Inferior parietal cortex (tissue), 1 donor: ENCODE measurements around the gene DCLK1.

Experiments used
- DNase-seq: peaks from one replicate; pipeline ENCODE4 v3.0.0-alpha.2; 2016; ENCODE audit errors: extremely low spot score

Gene DCLK1

GRCh38 chr13:35865341-35866240 is 265.6 kb downstream of the DCLK1 start:
- DNase-seq, result no peak

DNA sequence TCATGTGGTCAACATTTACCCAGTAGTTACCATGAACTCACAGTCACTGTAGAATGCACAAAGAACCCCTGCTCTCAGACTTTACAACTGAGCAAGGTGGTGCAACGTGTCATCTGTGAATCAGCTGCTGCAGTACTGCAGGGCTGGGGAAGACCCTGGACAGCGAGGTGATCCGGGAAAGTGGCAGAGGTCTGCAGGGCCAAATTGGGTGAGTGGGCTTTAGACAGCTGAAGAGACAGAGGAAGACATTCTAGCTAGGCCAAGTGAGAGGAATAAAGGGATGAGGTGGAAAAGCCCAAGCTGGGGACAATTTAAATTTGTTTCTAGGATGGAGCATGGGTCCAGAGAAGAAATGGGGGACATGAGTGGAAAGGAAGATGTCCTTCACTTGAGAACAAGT is 270.5 kb downstream of the DCLK1 start:
- no peak for DNase-seq

DNA sequence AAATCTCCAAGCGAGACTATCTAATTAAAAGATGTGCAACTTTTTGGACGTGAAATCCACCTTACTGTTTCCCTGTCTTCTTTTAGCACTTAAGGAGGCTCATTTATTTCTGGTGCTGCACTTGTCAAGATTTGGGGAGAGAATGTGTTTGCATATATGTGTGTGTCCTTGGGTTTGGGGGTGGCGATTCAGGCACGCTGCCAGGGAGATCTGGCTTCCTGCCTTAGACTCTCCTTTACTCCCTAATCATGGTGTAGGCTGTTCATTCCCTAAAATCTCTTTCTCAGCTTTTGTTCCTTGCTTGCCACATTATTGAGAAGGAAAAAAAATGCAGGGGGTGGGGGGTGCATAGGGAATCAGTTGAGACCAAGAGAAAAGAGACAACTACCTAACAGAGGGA is 271.2 kb downstream of the DCLK1 start:
- DNase-seq, result no peak

GRCh38 chr13:35858665-35859064 is 272.5 kb downstream of the DCLK1 start:
- DNase-seq, result no peak

GRCh38 chr13:35857769-35858168 is 273.4 kb downstream of the DCLK1 start:
- no peak for DNase-seq

DNA sequence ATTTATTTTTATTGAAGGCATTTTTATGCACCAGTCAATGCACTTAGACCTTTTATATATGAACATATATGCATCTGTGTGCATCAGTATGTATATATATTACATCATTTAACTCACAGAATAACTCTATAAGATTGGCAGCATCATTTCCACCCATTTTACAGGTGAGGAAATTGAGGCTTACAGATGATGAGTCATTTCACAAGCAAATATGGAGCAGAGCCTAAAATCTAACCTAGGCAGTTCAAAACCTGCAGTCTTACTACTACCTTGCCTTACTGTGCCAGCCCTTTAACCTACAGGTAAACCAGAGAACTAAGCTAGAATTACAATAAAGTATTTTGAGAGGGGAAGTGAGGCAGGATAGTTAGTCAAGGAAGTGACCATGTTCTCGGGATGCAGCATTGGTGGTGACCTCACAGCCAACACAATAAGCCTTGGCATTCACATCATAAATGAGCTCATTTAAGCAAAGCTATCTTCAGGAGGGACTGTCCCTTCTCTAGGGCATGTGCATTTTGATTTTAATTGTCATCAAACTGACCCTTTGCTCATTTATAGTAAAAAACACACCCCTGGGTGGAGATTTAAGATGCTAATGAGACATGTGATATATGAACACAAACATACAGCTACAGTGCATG is 274.3 kb downstream of the DCLK1 start:
- no peak for DNase-seq

DNA sequence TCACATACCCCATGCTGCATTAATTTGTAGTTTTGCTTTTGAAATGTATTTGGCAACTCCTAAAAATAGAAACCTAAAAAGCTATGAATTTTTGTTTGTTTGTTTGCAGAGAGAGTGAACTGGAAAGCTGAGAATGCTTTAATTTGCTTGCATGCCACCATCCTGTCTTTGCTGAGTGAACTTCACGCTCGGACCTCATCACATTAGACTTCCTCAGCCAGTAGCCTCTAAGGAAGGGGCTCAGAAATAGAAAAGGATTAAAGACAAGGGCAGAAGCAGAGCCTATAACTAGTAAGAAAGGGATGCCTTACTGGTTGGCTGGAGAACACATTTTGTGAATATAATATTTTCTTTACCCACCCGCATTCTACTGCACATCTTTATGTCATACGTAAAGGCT is 275.1 kb downstream of the DCLK1 start:
- DNase-seq, result no peak

GRCh38 chr13:35855531-35856019 is 275.6 kb downstream of the DCLK1 start:
- no peak for DNase-seq

DNA sequence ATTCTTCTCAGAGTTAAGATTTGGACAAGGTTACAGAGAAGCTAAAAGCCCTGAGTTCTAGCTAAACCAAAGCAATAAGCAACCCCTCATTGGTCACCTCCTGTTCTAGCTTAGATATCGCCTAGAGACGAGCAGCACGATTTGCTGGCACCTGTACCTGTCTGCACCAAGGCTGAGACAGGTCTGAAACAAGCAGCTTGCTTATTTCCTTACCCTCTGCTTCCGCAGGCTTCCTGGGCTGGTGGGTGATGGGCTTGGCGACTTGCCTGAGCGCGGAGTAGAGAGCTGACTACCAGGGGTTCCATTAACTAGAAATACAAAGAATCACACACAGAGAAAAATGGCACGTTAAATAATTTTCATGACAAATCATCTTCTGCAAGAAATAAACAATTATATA is 276.9 kb downstream of the DCLK1 start:
- DNase-seq, result no peak

GRCh38 chr13:35851881-35852280 is 279.3 kb downstream of the DCLK1 start:
- DNase-seq, result no peak

GRCh38 chr13:35851356-35851755 is 279.8 kb downstream of the DCLK1 start:
- DNase-seq, result peak; percentile 57

DNA sequence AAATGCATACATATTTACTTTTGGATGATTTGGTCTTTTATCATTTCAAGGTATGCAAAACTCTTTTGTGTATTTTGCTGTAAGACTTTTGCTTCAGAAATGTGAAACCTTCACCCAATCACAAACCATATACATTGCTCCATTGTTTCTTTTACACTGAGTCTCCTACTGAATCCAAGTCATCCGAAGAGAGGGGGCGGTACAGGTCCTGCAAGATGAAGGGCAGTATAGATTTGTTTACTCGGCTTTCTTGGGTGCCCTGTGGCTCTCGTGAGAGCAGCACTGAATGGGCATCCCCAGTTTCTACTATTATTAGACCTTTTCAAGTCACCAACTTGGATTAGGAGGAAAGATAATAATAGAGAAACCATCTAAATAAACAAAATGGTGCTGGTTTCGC is 280.6 kb downstream of the DCLK1 start:
- no peak for DNase-seq

GRCh38 chr13:35849256-35849644 is 281.9 kb downstream of the DCLK1 start:
- no peak for DNase-seq

- no peak for DNase-seq
Measured at GRCh38 chr13:35848336-35849255, 282.6 kb downstream of the DCLK1 start.

DNA sequence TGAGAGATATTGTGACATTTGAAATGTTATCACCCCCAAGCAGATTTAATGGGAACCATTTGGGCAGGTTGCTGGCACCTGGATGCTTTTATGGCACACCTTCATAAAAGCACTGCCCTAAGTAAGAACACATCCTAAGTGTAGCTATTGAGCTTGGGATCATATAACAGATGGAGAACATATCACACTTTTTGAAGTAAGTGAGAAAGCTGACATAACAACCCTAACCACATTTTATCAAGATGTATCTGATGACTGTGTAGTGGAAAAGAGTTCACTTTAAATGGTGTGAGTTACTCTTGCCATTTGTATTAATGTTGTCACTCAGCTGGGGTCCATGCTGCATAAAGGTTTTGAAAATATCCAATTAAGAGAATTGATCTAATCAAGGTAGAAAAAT is 287.9 kb downstream of the DCLK1 start:
- peak; percentile 51 for DNase-seq

- DNase-seq, result peak; percentile 88
Measured at GRCh38 chr13:35841060-35841521, 290.1 kb downstream of the DCLK1 start.

- DNase-seq, result no peak
Measured at GRCh38 chr13:35839806-35840205, 291.4 kb downstream of the DCLK1 start.

DNA sequence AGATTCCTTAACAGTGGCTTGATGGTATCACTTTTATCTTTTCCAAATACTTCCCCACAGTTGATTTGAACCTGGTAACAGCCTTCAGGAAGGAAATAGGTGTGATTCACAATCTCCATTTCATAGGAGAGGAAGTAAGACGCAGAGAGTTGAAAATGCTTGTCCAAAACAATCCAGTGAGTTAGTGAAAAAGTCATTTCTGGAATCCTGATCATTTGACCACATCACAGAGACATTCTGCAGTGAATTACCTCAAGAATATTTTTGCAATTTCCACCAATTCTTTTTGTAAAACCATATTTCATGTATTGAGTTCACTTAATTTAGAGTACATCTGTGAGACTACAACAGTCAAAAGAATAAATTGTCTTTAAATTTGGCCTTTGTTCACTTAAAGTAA is 292.8 kb downstream of the DCLK1 start:
- no peak for DNase-seq

- DNase-seq, result no peak
Measured at GRCh38 chr13:35836446-35836845, 294.7 kb downstream of the DCLK1 start.

DNA sequence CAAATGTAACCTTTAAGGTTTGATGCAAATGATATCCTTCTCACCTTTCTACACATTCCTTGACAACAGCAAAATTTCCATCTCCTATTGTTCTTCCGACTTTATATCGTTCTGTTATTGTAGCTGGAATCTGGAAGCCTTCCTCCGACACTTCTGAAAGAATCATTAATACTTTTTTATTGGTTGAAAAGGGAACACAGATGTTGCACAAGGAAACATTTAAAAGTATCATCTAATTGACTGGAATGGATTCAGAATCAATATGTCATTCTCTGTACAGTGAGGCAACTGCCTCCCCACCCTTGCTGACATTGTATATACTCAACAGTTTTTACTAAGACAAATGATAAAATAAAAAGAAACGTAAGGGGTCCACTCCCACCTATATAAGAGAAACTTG is 295.2 kb downstream of the DCLK1 start:
- no peak for DNase-seq

- no peak for DNase-seq
Measured at GRCh38 chr13:35833608-35834275, 297.4 kb downstream of the DCLK1 start.
